Measurements from ENCODE around the gene APOL6.

DNA sequence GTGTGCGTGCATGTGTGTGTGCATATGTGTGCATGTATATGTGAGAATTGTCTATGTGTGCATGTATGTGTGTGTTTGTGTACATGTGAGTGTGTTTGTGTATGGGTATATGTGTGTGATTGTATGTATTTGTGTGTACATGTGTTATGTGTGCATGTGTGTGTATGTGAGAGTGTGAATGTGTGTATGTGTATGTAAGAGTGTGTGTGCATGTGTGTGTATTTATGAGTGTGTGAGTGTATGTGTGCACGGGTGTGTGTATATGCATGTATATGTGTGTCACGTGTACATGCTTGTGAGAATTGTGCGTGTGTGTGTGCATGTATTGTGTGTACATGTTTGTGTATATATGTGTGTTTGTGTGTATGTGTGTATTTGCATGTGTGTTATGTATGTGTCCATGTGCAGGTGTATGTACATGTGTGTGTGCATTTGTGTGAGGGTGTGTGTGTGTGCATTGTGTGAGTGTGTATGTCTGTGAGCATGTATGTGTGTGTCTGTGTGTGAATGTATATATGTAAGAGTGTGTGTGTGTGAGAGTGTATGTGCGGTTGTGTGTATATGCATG is 47.1 kb upstream of the APOL6 start:
- no peak for TF ChIP-seq POLR2A (IDR thresholded peaks at IDR 0.05)
- TF ChIP-seq, protein P1, sequence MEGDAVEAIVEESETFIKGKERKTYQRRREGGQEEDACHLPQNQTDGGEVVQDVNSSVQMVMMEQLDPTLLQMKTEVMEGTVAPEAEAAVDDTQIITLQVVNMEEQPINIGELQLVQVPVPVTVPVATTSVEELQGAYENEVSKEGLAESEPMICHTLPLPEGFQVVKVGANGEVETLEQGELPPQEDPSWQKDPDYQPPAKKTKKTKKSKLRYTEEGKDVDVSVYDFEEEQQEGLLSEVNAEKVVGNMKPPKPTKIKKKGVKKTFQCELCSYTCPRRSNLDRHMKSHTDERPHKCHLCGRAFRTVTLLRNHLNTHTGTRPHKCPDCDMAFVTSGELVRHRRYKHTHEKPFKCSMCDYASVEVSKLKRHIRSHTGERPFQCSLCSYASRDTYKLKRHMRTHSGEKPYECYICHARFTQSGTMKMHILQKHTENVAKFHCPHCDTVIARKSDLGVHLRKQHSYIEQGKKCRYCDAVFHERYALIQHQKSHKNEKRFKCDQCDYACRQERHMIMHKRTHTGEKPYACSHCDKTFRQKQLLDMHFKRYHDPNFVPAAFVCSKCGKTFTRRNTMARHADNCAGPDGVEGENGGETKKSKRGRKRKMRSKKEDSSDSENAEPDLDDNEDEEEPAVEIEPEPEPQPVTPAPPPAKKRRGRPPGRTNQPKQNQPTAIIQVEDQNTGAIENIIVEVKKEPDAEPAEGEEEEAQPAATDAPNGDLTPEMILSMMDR (IDR thresholded peaks at IDR 0.05): no peak
